ENCODE measurements around the gene DISC1.

DNA sequence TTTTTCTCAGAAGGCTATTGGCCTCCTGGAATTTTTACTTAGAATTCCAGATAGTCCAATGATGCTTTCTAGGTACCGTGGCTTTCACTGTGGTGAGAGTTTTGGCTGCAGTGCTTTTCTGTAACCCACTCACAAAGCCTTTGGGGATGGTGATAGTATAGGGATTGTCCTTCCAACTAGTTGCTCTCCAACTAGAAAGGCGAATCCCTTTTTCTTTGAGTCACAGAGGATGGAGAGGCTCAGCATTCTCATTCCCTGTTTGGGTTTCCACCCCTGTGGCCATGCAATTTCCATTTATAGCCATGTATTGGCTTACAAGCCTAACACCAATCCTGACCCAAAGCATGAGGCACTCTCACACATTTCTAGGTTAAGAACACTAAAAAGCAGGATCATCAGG, 300.3 kb downstream of the DISC1 start:
- TF ChIP-seq, protein P1, sequence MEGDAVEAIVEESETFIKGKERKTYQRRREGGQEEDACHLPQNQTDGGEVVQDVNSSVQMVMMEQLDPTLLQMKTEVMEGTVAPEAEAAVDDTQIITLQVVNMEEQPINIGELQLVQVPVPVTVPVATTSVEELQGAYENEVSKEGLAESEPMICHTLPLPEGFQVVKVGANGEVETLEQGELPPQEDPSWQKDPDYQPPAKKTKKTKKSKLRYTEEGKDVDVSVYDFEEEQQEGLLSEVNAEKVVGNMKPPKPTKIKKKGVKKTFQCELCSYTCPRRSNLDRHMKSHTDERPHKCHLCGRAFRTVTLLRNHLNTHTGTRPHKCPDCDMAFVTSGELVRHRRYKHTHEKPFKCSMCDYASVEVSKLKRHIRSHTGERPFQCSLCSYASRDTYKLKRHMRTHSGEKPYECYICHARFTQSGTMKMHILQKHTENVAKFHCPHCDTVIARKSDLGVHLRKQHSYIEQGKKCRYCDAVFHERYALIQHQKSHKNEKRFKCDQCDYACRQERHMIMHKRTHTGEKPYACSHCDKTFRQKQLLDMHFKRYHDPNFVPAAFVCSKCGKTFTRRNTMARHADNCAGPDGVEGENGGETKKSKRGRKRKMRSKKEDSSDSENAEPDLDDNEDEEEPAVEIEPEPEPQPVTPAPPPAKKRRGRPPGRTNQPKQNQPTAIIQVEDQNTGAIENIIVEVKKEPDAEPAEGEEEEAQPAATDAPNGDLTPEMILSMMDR (IDR thresholded peaks at IDR 0.05), result no peak
- TF ChIP-seq POLR2A (IDR thresholded peaks at IDR 0.05), result no peak
